SK-N-SH (cell line): ENCODE results near the gene HPCAL4. TPM values are rescaled to one million over a fixed set of nuclear protein-coding genes. Genes with fewer than 3 reads are reported as not detected.

Source experiments
- CTCF ChIA-PET: fragments of 300-600, 350-600 bp; formaldehyde crosslinking; extraction: SDS; loops from one replicate; lab custom pipeline; 2021; lab: Yijun Ruan, JAX
- POLR2A ChIA-PET: fragments of 350-600 bp; sonication (Branson Sonifier 250); formaldehyde crosslinking; extraction: SDS; loops from one replicate; lab custom pipeline; 2020; ENCODE audit warnings: antibody characterized with exemption, inconsistent platforms; lab: Yijun Ruan, JAX
- DNase-seq: peaks from one replicate; pipeline ENCODE4 v3.0.0; 2012
- H2AFZ ChIP-seq: fragments of 200-600 bp; sonication (generic); 2 replicates; pipeline ENCODE4 v1.8.1; 2016; ENCODE audit warnings: antibody characterized with exemption, mild to moderate bottlenecking, low read depth
- H3F3A ChIP-seq: fragments of 200-600 bp; sonication (generic); replicated peaks from 2 replicates; pipeline ENCODE3; 2016; ENCODE audit warnings: antibody characterized with exemption, mild to moderate bottlenecking; ENCODE audit not compliant: insufficient read depth
- H3K27ac ChIP-seq, 2 experiments: fragments of 200-500 bp in 1 of 2; fragments of 200-600 bp in 1 of 2; sonication (Bioruptor generic) in 1 of 2; sonication (generic), shearing (Covaris generic) in 1 of 2; 2 replicates each; pipeline versions ENCODE4 v1.5.1 to v1.6.1; 2014 to 2016; ENCODE audit warnings: low read depth in 2 of 2, inconsistent platforms in 1 of 2, low read length in 1 of 2, mild to moderate bottlenecking in 1 of 2, mixed read lengths in 1 of 2
- H3K27me3 ChIP-seq: fragments of 200-600 bp; sonication (generic), shearing (Covaris generic); 2 replicates; pipeline ENCODE4 v1.6.1; 2016; ENCODE audit warnings: mixed run types; ENCODE audit not compliant: insufficient read depth
- H3K36me3 ChIP-seq, 2 experiments: fragments of 200-500 bp in 1 of 2; fragments of 200-600 bp in 1 of 2; sonication (Bioruptor generic) in 1 of 2; sonication (generic) in 1 of 2; replicated peaks in 1 of 2; 2 replicates each; pipeline versions ENCODE3 to v1.5.1; 2014 to 2016; ENCODE audit warnings: low read length in 1 of 2, mild to moderate bottlenecking in 1 of 2; ENCODE audit not compliant: insufficient read depth in 2 of 2, control insufficient read depth in 1 of 2
- H3K4me1 ChIP-seq, 2 experiments: fragments of 200-500 bp in 1 of 2; fragments of 200-600 bp in 1 of 2; sonication (Bioruptor generic) in 1 of 2; sonication (generic), shearing (Covaris generic) in 1 of 2; 2 replicates each; pipeline versions ENCODE4 v1.5.1 to v1.6.1; 2014 to 2016; ENCODE audit warnings: low read depth in 1 of 2, low read length in 1 of 2, mixed run types in 1 of 2; ENCODE audit not compliant: insufficient read depth in 2 of 2, control insufficient read depth in 1 of 2
- H3K4me2 ChIP-seq: fragments of 200-600 bp; sonication (generic), shearing (Covaris generic); 2 replicates; pipeline ENCODE4 v1.6.1; 2017; ENCODE audit warnings: mixed run types
- H3K4me3 ChIP-seq, 2 experiments: fragments of 200-500 bp in 1 of 2; fragments of 200-600 bp in 1 of 2; sonication (Bioruptor generic) in 1 of 2; sonication (generic), shearing (Covaris generic) in 1 of 2; 2 replicates each; pipeline versions ENCODE4 v1.5.1 to v1.8.1; 2014 to 2016; ENCODE audit warnings: low read depth in 2 of 2, inconsistent platforms in 1 of 2, low read length in 1 of 2, mild to moderate bottlenecking in 1 of 2, mixed read lengths in 1 of 2, moderate library complexity in 1 of 2
- H3K79me2 ChIP-seq: fragments of 200-600 bp; sonication (generic); 2 replicates; pipeline ENCODE4 v1.8.1; 2017; ENCODE audit warnings: mild to moderate bottlenecking; ENCODE audit not compliant: insufficient read depth
- H3K9ac ChIP-seq: fragments of 200-600 bp; sonication (generic); 2 replicates; pipeline ENCODE4 v1.6.1; 2017; ENCODE audit warnings: mixed run types
- H3K9me2 ChIP-seq: fragments of 200-600 bp; sonication (generic); 2 replicates; pipeline ENCODE4 v1.6.1; 2017; ENCODE audit warnings: mixed run types
- H3K9me3 ChIP-seq: fragments of 200-600 bp; sonication (generic); 2 replicates; pipeline ENCODE4 v1.6.1; 2017; ENCODE audit warnings: mixed run types, mild to moderate bottlenecking, moderate library complexity
- H4K20me1 ChIP-seq: fragments of 200-600 bp; sonication (generic); 2 replicates; pipeline ENCODE4 v1.6.1; 2017; ENCODE audit warnings: mild to moderate bottlenecking, mixed run types; ENCODE audit not compliant: insufficient read depth
- ELF1 ChIP-seq: IDR thresholded peaks from 2 replicates; pipeline ENCODE4 v1.4.0; 2012
- EZH2phosphoT487 ChIP-seq: fragments of 200-600 bp; sonication (generic); IDR thresholded peaks from 2 replicates; pipeline ENCODE4 v1.6.1; 2017; ENCODE audit warnings: low read depth, mixed run types, mild to moderate bottlenecking, antibody characterized with exemption, moderate library complexity, borderline replicate concordance
- FOXM1 ChIP-seq: IDR thresholded peaks from 2 replicates; pipeline ENCODE4 v1.4.0; 2012; ENCODE audit warnings: low read depth, mild to moderate bottlenecking
- GABPA ChIP-seq: IDR thresholded peaks from 2 replicates; pipeline ENCODE4 v1.4.0; 2012; ENCODE audit warnings: low read depth, mild to moderate bottlenecking
- GATA2 ChIP-seq: sonication (generic); formaldehyde crosslinking; IDR thresholded peaks from 2 replicates; pipeline ENCODE4 v1.5.0; 2020; ENCODE audit warnings: mild to moderate bottlenecking, missing genetic modification reagents
- MEF2A ChIP-seq: IDR thresholded peaks from 2 replicates; pipeline ENCODE4 v1.4.0; 2012; ENCODE audit warnings: low read depth, borderline replicate concordance
- MXI1 ChIP-seq: IDR thresholded peaks from 2 replicates; pipeline ENCODE4 v1.6.1; 2012; ENCODE audit warnings: mild to moderate bottlenecking, low read depth, low read length, improper control_type of control experiment
- NFIC ChIP-seq: IDR thresholded peaks from 2 replicates; pipeline ENCODE4 v1.4.0; 2012; ENCODE audit warnings: borderline replicate concordance
- NRF1 ChIP-seq: IDR thresholded peaks from 2 replicates; pipeline ENCODE4 v1.6.1; 2012; ENCODE audit warnings: low read depth, mild to moderate bottlenecking, low read length
- RCOR1 ChIP-seq: fragments of 150-350 bp; IDR thresholded peaks from 2 replicates; pipeline ENCODE4 v1.6.1; 2017; ENCODE audit warnings: antibody characterized with exemption, low read length
- RXRA ChIP-seq: IDR thresholded peaks from 2 replicates; pipeline ENCODE4 v1.4.0; 2012; ENCODE audit warnings: low read depth, mild to moderate bottlenecking, borderline replicate concordance
- SIN3A ChIP-seq: IDR thresholded peaks from 2 replicates; pipeline ENCODE4 v1.6.1; 2012; ENCODE audit warnings: low read depth, mild to moderate bottlenecking, low read length, moderate library complexity, borderline replicate concordance
- SMC3 ChIP-seq: IDR thresholded peaks from 2 replicates; pipeline ENCODE4 v1.6.1; 2012; ENCODE audit warnings: low read depth, low read length, improper control_type of control experiment
- WGBS: methylation state at CpG from one replicate; pipeline ENCODE4 v1.1.6; 2017; ENCODE audit warnings: low lambda C conversion rate; 5-methylcytosine and 5-hydroxymethylcytosine counted together
- polyA plus RNA-seq, 3 experiments: library from polyadenylated mRNA; depleted of rRNA; stranded (reverse); fragments of >200 nt; gene quantifications; 2 replicates each; pipeline ENCODE4 v1.2.3, GENCODE V29; 2012
- TF ChIP-seq, protein P1 (sequence below): IDR thresholded peaks from 2 replicates; pipeline ENCODE4 v1.6.1; 2012; ENCODE audit warnings: mild to moderate bottlenecking, low read depth, low read length, moderate library complexity
- TF ChIP-seq, protein P2 (sequence below): fragments of 150-350 bp; IDR thresholded peaks from 2 replicates; pipeline ENCODE4 v1.6.1; 2016; ENCODE audit warnings: mild to moderate bottlenecking, low read depth, low read length
- TF ChIP-seq, protein P3 (sequence below): IDR thresholded peaks from 2 replicates; pipeline ENCODE4 v1.4.0; 2012; ENCODE audit warnings: low read depth, borderline replicate concordance
- TF ChIP-seq, protein P4 (sequence below): IDR thresholded peaks from 2 replicates; pipeline ENCODE4 v1.4.0; 2012; ENCODE audit warnings: low read depth, borderline replicate concordance
- TF ChIP-seq, protein P5 (sequence below): fragments of 150-350 bp; IDR thresholded peaks from 2 replicates; pipeline ENCODE4 v1.6.1; 2017; ENCODE audit warnings: antibody characterized with exemption, low read length, low read depth, borderline replicate concordance

The HPCAL4 gene
- polyA plus RNA-seq, 1 of the 3 experiments (the other 2 are of a cell fraction) = 0.15 TPM

DNA sequence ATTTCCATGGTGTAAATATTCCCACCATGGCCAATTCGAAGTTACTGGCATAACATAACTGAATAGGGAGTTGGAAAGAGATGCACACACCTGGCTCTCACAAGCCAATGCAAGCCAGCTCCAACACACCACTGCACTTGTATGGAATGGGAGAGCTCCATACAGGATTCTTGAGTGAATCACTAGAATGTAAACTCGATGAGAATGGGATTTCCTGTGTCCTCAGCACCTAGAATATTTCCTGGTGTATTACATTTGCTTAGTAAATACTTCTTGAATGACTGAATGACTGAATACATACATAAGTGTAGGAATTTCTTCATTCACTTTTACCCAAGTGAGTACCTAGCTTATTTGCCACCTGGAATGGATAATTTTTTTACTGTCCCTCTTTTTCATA lies 31.3 kb upstream of the HPCAL4 start:
- no peak overlapping the region for H3K4me2 ChIP-seq
- TF ChIP-seq, protein P1, sequence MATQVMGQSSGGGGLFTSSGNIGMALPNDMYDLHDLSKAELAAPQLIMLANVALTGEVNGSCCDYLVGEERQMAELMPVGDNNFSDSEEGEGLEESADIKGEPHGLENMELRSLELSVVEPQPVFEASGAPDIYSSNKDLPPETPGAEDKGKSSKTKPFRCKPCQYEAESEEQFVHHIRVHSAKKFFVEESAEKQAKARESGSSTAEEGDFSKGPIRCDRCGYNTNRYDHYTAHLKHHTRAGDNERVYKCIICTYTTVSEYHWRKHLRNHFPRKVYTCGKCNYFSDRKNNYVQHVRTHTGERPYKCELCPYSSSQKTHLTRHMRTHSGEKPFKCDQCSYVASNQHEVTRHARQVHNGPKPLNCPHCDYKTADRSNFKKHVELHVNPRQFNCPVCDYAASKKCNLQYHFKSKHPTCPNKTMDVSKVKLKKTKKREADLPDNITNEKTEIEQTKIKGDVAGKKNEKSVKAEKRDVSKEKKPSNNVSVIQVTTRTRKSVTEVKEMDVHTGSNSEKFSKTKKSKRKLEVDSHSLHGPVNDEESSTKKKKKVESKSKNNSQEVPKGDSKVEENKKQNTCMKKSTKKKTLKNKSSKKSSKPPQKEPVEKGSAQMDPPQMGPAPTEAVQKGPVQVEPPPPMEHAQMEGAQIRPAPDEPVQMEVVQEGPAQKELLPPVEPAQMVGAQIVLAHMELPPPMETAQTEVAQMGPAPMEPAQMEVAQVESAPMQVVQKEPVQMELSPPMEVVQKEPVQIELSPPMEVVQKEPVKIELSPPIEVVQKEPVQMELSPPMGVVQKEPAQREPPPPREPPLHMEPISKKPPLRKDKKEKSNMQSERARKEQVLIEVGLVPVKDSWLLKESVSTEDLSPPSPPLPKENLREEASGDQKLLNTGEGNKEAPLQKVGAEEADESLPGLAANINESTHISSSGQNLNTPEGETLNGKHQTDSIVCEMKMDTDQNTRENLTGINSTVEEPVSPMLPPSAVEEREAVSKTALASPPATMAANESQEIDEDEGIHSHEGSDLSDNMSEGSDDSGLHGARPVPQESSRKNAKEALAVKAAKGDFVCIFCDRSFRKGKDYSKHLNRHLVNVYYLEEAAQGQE = no peak
- TF ChIP-seq, protein P2, sequence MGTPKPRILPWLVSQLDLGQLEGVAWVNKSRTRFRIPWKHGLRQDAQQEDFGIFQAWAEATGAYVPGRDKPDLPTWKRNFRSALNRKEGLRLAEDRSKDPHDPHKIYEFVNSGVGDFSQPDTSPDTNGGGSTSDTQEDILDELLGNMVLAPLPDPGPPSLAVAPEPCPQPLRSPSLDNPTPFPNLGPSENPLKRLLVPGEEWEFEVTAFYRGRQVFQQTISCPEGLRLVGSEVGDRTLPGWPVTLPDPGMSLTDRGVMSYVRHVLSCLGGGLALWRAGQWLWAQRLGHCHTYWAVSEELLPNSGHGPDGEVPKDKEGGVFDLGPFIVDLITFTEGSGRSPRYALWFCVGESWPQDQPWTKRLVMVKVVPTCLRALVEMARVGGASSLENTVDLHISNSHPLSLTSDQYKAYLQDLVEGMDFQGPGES = no peak
- TF ChIP-seq RCOR1 = no peak
- TF ChIP-seq EZH2phosphoT487 = no peak
- TF ChIP-seq, protein P3, sequence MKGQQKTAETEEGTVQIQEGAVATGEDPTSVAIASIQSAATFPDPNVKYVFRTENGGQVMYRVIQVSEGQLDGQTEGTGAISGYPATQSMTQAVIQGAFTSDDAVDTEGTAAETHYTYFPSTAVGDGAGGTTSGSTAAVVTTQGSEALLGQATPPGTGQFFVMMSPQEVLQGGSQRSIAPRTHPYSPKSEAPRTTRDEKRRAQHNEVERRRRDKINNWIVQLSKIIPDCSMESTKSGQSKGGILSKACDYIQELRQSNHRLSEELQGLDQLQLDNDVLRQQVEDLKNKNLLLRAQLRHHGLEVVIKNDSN = no peak
- no peak for TF ChIP-seq SMC3
- TF ChIP-seq, protein P4, sequence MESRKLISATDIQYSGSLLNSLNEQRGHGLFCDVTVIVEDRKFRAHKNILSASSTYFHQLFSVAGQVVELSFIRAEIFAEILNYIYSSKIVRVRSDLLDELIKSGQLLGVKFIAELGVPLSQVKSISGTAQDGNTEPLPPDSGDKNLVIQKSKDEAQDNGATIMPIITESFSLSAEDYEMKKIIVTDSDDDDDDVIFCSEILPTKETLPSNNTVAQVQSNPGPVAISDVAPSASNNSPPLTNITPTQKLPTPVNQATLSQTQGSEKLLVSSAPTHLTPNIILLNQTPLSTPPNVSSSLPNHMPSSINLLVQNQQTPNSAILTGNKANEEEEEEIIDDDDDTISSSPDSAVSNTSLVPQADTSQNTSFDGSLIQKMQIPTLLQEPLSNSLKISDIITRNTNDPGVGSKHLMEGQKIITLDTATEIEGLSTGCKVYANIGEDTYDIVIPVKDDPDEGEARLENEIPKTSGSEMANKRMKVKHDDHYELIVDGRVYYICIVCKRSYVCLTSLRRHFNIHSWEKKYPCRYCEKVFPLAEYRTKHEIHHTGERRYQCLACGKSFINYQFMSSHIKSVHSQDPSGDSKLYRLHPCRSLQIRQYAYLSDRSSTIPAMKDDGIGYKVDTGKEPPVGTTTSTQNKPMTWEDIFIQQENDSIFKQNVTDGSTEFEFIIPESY = no peak
- TF ChIP-seq, protein P5, sequence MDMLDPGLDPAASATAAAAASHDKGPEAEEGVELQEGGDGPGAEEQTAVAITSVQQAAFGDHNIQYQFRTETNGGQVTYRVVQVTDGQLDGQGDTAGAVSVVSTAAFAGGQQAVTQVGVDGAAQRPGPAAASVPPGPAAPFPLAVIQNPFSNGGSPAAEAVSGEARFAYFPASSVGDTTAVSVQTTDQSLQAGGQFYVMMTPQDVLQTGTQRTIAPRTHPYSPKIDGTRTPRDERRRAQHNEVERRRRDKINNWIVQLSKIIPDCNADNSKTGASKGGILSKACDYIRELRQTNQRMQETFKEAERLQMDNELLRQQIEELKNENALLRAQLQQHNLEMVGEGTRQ = no peak
- TF ChIP-seq ELF1 = no peak
- TF ChIP-seq RXRA = no peak
- TF ChIP-seq NFIC = no peak
- no peak for TF ChIP-seq GABPA
- TF ChIP-seq SIN3A = no peak
- no peak for TF ChIP-seq FOXM1
- TF ChIP-seq MXI1 = no peak
- TF ChIP-seq MEF2A = no peak
- TF ChIP-seq GATA2 (CRISPR knock-in tag) = no peak
- no peak for TF ChIP-seq NRF1
- no peak overlapping the region for H3K9ac ChIP-seq
- H3K9me2 ChIP-seq = no peaks in the 10 kb centered on the region
- H3K27ac ChIP-seq = no peak overlapping the region
- no peaks in the 10 kb centered on the region for H3F3A ChIP-seq
- no peaks in the 10 kb centered on the region for H3K9me3 ChIP-seq
- H3K27me3 ChIP-seq = peaks cover 7% of the 10 kb centered on the region; the same call in 1 of the 2 replicates
- ChIA-PET POLR2A (interaction anchor here (0.8 kb wide), 1 partner anchor 113 kb away, joined by 3 read pairs; no protein-coding TSS in a partner anchor), CTCF (interaction anchor here (0.8 to 1.4 kb wide), 4 partner anchors 20 to 116 kb away, joined by 3 to 9 read pairs (median 5); no protein-coding TSS in a partner anchor)
- H3K4me3 ChIP-seq = no peak overlapping the region
- H3K4me1 ChIP-seq = peaks cover 0 to 2% of the 10 kb centered on the region in 2 experiments; a peak in 1 of 4 replicates
- no peaks in the 10 kb centered on the region for H3K36me3 ChIP-seq
- no peaks in the 10 kb centered on the region for H4K20me1 ChIP-seq
- no peak overlapping the region for H2AFZ ChIP-seq
- 0% methylated on average over 2 of the region's 2 CpGs for WGBS
- DNase-seq = no peak
- H3K79me2 ChIP-seq = no peaks in the 10 kb centered on the region
